HG03095 (cell line): Measurements from ENCODE around the gene LKAAEAR1.
"Not testable (repeated sequence)": the region's sequence is repeated elsewhere in the genome, so short reads cannot be mapped to it uniquely, and the experiment has no call there.

Experiments used
- ATAC-seq: cut with Tn5 transposase; IDR thresholded peaks from one replicate; pipeline ENCODE4 v1.9.1; 2021; ENCODE audit warnings: moderate library complexity; ENCODE audit not compliant: unreplicated experiment

The LKAAEAR1 gene

DNA sequence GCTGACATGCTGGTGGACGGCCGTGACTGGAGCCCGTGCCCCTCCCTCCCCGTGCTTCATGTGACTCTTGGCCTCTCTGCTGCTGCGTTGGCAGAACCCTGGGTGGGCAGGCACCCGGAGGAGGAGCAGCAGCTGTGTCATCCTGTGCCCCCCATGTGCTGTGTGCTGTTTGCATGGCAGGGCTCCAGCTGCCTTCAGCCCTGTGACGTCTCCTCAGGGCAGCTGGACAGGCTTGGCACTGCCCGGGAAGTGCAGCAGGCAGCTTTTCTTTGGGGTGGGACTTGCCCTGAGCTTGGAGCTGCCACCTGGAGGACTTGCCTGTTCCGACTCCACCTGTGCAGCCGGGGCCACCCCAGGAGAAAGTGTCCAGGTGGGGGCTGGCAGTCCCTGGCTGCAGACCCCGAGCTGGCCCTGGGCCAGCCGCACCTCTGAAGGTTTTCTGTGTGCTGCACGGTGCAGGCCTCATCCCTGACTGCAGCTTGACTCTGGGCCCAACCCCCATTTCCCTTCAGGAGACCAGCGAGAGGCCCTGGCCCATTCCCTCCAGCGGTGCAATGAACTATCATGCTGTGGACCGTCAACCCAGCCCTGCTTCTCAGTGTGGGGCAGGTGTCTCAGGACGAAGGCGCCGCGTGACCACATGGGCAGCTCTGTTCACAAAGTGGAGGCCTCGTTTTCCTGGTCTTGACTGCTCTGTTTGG is 15.0 kb upstream of the LKAAEAR1 start:
- ATAC-seq = no peak

DNA sequence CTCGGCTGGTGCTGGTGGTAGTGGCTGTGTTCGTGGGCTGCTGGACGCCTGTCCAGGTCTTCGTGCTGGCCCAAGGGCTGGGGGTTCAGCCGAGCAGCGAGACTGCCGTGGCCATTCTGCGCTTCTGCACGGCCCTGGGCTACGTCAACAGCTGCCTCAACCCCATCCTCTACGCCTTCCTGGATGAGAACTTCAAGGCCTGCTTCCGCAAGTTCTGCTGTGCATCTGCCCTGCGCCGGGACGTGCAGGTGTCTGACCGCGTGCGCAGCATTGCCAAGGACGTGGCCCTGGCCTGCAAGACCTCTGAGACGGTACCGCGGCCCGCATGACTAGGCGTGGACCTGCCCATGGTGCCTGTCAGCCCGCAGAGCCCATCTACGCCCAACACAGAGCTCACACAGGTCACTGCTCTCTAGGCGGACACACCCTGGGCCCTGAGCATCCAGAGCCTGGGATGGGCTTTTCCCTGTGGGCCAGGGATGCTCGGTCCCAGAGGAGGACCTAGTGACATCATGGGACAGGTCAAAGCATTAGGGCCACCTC is 14.3 kb upstream of the LKAAEAR1 start:
- ATAC-seq = no peak

DNA sequence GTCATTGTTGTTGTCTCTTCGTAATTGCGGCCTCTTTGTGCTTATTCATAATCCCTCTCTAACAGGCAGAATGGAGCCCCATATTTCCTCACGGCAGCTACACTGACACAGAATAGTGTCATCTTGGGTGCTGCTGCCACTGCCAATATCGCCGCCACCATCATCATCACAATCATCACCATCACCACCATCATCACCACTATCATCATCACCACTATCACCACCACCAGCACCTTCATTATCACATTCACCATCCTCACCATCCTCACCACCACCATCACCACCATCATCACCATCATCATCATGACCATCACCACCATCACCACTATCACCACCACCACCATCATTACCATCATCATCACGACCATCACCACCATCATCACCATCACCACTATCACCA is 12.3 kb upstream of the LKAAEAR1 start:
- ATAC-seq = no peak

DNA sequence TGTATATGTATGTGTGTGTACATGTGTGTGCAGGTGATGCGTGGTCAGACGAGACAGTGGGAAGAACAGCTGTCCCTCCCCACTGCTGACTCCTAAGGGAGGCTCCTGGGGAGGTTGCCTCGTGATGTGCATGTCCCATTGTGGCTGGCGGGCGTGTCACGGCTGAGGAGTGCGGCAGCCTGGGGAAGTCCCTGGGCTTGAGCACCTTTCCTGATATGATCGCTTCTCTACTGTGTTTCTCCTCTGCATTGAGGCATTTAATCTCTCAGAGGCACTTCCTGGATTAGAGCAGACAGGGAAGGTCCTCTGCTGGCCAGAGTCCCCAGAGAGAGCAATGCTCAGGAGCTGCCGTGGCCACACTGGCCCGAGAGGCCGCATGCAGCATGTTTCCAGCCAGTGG is 11.7 kb upstream of the LKAAEAR1 start:
- ATAC-seq = no peak

DNA sequence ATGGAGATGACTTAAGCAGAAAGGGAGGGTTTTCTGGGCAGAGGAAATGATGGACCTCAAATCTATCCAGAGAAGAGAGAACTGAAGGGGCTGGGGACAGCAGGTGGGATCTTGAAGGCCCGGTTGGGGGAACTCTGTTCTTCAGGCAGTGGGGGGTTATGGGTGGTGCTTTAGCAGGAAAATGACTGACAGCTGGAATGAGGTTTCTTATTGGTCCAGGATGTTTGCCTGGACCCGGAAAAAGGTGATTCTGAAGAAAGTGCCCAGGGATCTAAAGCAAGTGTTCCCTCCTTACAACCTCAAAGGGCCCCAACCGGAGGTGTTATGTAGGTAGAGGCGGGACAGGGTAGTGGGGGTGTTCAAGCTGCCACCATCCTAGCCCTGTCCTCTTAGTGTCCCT is 11.3 kb upstream of the LKAAEAR1 start:
- no peak for ATAC-seq

DNA sequence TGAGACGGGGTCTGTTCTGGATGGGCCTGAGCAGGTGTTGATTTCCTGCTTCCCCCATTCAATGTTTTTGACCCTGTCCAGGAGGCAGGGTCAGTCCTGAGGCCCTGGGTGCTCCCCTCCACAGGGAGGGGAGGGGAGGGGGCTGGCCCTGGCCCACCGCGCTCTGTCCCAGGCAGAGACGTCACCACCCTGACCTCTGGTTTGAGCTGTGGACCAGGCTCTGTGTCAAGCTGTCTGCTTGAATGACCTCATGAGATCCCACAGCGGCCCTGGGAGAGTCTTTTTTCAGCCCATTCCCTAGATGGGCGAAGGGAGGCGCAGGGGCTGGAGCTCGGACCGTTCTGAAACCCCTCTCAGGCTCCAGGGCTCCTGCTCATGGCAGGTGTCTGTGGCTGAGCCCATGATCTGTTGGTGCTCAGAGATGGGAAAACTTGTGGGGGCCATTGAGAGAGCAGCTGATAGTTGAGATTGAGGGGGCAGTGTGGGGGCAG is 8.9 kb upstream of the LKAAEAR1 start:
- ATAC-seq = no peak

DNA sequence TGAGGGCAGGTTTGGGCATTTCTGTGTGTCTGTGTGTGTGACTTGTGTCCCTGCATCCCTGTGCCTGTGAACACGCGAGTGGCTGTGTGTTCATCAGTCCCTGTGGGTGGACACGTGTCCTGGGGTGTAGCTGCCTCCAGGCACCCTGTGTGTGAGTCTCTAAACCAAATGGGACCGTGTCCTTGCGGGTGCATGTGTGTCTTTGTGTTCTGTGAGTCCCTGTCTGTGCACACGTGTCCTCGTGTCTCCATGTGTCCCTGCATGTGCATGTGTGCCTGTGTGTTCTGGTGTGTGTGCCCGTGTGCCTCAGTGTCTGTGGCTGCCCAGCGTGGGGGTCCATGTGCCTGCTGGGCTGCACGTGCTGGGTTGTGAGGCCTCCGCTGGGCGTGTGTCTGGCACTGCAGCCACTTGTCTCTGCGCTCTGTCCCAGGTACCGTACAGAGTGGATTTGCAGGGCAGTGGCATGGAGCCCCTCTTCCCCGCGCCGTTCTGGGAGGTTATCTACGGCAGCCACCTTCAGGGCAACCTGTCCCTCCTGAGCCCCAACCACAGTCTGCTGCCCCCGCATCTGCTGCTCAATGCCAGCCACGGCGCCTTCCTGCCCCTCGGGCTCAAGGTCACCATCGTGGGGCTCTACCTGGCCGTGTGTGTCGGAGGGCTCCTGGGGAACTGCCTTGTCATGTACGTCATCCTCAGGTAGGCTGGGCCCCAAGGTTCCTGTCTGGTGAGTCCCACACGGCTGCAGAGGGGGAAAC is 8.2 kb upstream of the LKAAEAR1 start:
- no peak for ATAC-seq

DNA sequence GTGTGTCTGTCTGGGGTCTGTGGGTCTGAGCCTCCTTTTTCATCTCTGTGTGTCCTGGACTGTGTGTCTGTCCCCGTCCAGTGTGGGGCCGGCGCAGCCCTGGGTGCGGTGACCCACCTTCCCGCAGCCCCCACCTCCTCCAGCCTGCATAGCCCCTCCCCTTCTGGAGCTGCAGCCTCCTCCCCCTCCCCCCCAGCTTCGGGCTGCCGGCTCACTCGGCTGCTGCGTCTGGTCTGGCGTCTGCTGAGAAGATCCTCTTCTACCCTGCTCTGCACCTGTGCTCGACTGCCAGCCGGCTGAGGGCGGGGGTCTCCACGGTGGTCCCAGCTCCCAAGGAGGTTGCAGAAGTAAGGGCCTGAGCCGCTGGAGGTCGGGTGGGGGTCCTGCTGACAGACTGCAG is 7.6 kb upstream of the LKAAEAR1 start:
- ATAC-seq = no peak

DNA sequence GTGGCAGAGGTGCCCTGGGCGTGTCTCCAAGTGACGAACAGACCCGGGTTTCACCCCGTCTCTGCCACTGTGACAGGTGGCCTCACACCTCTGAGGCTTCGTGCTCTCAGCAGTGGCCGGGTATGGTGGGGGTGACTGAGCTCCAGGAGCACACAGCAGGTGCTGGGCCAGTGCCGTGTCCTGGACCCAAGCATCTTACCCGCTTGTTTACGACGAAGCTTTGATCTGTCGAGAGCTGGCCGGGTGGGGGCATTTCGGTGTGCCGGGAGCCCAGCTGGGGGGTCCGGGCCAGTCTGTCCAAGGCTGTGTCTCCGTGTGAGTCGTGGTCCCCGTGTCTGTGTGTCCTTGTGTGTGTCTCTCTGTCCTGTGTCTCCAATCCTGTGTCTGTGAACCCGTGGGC is 7.1 kb upstream of the LKAAEAR1 start:
- ATAC-seq = no peak

DNA sequence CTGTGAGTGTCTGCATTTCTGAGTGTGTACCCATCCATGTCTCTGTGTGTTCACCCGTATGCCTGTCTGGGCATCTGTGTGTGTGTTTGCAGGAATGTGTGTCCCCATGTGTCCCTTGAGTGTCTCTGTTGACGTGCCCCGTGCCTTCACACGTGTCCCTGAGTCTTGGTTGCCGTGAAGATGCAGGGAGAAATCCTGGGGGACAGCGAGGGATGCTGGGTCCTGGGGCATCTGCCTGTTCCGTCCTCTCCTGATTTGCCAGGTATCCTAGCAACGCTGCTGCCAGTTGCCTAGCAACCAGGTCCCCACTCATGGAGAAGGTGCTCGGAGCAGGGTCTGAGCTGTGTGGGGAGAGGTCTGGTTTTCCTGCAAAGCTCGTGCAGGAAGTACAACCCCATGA is 6.0 kb upstream of the LKAAEAR1 start:
- no peak for ATAC-seq

DNA sequence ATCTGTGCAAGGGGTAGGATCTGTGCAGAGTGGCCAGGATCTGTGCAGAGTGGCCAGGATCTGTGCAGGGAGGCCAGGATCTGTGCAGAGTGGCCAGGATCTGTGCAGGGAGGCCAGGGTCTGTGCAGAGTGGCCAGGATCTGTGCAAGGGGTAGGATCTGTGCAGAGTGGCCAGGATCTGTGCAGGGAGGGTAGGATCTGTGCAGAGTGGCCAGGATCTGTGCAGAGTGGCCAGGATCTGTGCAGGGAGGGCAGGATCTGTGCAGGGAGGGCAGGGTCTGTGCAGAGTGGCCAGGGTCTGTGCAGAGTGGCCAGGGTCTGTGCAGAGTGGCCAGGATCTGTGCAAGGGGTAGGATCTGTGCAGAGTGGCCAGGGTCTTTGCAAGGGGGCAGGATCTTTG is 4.4 kb upstream of the LKAAEAR1 start:
- ATAC-seq = not testable (repeated sequence)

DNA sequence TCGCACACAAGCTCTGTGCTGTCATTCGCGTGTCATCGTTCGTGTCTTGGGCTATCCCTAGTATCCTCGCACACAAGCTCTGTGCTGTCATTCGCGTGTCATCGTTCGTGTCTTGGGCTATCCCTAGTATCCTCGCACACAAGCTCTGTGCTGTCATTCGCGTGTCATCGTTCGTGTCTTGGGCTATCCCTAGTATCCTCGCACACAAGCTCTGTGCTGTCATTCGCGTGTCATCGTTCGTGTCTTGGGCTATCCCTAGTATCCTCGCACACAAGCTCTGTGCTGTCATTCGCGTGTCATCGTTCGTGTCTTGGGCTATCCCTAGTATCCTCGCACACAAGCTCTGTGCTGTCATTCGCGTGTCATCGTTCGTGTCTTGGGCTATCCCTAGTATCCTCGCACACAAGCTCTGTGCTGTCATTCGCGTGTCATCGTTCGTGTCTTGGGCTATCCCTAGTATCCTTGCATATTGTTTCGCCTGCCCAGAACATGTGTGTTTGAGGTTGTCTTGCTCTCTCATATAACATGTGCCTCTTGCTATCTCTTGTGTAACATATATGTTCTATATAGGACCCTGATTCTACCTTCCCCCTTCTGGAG is 3.1 kb upstream of the LKAAEAR1 start:
- not testable (repeated sequence) for ATAC-seq

DNA sequence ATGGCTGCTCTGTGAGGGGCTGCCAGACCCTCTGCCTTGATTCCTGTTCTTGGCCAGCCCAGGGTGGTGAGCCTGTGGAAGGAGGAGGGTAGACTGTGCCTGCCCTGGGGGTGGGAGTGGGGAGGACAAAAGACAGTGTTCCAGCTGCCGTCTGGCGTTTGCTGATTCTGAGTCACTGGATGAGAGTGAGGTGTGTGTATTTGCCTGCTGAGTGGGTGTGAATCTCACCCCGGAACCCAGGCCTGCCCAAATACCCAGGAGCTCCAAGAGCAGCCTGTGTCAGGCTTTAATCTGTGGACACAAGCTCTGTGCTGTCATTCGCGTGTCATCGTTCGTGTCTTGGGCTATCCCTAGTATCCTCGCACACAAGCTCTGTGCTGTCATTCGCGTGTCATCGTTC is 2.6 kb upstream of the LKAAEAR1 start:
- ATAC-seq = no peak

DNA sequence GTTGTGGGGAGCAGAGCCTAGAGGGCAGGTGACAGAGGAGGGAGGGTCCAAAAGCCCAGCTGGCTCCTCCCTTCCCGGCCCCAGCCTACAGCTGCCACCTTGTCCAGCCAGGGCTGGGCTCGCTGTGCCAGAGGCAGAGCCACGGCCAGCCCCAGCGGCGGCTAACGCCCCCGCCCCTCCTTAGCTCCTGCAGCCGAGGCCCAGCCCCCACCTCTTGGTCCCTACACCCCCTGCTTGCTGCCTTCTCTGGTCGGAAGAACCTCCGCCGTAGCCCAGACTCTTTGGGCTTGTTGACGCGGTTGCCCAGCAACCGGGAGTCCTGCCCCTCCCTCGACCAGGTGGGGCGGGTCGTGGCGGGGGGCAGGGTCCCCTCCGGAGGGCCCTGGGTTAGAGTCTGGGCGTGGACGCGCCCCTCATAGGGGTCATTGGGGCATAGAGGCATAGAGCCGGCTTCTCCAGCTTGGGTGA is 521 bp upstream of the LKAAEAR1 start:
- no peak for ATAC-seq

DNA sequence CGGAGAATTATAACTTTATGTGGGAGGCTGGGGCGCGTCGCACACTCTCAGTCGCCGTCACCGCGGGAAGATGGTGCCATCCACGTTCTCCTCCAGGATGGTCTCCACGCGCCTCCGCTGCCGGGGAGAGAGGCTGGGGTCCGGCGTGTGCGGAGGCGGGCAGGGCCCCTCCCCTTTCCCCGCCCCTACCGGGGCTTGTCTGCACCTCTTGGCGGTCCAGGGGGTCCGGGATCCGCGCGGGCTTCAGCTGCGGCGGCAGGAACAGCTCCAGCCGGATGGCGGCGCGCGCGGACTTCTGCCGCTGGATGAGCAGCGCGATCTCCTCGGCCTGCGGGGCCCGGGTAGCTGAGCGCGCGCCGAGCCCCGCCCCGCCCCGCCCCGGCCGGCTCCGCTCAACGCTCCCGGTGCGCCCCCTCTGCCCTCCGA is 807 bp downstream of the LKAAEAR1 start:
- ATAC-seq = no peak

DNA sequence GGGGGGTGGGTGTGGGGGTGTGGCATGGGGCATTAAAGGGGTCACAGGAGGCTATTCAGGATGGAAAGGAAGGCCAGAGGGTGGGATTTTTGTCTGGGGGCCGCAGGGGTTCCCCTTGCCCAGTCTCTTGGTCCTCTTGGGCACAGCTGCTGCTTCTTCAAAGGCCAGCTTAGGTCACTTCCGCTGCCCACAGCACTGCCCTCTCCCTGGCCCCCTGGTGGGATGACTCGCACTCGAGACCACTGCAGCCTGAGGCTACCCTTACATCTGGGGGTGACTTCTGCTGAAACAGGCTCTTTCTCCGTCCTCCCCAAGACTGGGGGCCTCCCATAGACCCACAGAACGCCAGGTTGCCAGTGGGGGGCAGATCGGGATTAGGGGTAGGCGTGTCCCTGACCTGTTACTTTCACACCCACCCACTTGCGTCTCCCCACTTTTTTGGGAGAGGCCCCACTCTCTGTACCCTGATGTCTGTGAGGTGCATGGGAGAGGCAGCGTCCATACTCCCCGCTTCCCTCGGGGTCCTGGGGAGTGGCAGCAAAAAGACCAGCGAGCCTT is 1.3 kb downstream of the LKAAEAR1 start:
- no peak for ATAC-seq

DNA sequence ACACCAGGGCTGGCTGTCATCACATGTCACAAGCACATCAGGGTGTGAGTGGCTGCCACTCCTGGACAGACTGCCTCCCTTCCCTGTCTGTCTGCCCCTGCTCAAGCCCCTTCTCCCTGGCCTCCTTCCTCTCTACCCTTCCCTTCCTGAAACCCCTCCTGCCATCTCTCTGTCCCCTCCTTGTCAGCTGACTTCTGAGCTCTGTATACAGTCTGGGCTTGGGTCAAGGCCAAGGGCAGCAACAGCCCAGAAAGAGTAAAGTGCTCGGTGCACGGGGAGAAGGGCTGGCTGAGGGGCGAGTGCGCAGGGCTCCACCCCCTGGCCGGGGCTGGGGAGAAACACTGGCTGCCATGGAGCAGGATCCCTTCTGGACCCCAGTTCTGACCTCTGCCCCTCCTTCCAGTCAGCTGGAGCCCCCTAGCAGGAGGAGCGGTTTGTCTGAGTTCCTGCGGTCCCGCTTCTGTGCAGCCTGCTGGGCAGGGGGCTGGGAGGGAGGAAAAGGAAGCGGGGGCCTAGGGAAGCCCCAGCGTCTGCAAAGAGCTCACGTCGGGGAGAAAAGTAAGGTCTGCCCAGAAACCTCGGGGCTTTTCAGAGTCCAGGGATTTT is 2.0 kb downstream of the LKAAEAR1 start:
- no peak for ATAC-seq

DNA sequence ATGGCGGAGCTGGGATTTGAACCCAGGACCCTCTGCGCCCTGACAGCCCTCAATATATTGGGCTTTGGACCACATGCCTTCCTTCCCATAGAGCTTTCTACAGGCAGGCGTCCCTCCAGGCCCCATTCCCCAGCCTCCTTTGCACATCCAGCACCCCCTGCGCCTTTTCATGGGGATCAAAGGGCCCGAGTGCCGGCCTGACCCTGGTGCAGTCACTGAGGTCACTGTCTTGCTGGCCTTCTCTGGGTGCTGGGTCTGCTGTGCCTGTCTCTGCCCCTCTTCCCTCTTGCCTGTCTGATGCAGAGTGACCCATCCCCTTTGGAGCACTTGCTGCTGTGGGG is 2.6 kb downstream of the LKAAEAR1 start:
- ATAC-seq = no peak

DNA sequence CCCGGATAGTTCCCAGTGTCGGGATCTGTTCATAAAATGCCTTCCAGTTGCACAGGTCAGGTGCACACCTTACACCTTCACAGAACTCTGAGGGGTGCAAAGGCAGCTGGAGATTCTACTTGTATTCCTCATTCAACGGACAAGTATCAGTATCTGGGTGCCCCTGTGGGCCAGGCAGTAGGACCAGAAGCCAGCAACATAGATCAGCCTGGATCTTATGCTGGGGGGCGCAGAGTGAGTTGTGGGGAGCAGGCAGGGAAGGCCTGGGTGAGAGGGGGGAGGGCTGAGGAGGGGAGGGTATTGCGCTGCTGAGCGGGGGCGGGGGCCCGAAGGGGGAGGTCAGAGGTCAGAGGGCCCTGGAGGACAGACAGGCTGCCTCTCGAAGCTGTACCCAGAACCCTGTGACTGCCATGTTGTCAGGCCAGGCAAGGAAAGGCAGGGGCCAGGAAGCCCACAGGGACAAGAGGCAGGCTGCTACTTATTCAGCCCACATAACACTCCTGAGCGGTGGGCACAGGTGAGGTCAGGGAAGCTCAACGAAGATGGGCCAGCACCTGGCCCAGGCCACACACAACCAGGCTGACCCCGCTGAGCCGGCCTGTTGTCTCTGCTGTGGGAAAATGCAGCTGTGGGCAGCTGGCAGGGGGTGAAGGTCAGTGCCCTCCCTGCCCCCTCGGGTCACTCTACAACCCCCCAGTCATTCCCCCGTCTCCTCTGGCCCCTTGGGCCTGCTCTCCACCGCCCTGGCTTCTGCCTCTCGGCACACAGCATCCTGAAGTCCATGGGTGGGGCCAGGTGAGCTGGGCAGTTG is 3.2 kb downstream of the LKAAEAR1 start:
- no peak for ATAC-seq
